B cell (primary cell): ENCODE measurements around the gene TRABD2B. TPM values are rescaled to one million over a fixed set of nuclear protein-coding genes. Genes with fewer than 3 reads are reported as not detected.

Experiments used
- ATAC-seq: fragments of 200-7000 bp; cut with Tn5 transposase; one replicate; pipeline ENCODE4 v1.10.0; 2021; ENCODE audit warnings: low read depth, mild to moderate bottlenecking, moderate number of reproducible peaks, moderate library complexity
- CTCF ChIA-PET: fragments of 350-600 bp; sonication (Branson Sonifier 250); formaldehyde crosslinking; loops from one replicate; lab custom pipeline; 2021; ENCODE audit warnings: antibody characterized with exemption, inconsistent platforms; lab: Charles Lee
- POLR2A ChIA-PET: fragments of 350-600 bp; sonication (Branson Sonifier 250); formaldehyde crosslinking; loops from one replicate; lab custom pipeline; 2021; ENCODE audit warnings: antibody characterized with exemption; lab: Charles Lee
- DNase-seq: peaks from one replicate; pipeline ENCODE4 v3.0.0; 2013
- H2AFZ ChIP-seq: 2 replicates; pipeline ENCODE4 v1.6.1; 2012; ENCODE audit warnings: mild to moderate bottlenecking, low read depth, low read length; ENCODE audit not compliant: insufficient read depth, poor library complexity, severe bottlenecking
- H3K27ac ChIP-seq, 2 donors: 1 replicate in 1 of 2; 2 replicates in 1 of 2; pipeline ENCODE4 v1.5.1; 2012 to 2013; ENCODE audit warnings: low read length in 2 of 2, mild to moderate bottlenecking in 2 of 2, moderate library complexity in 1 of 2
- H3K27me3 ChIP-seq, 4 experiments: fragments of 200-600 bp in 1 of 4; sonication (generic) in 1 of 4; replicated peaks in 1 of 4; 1 replicate in 2 of 4; 2 replicates in 2 of 4; pipeline versions ENCODE4 v1.6.1 to v1.7.0; 2013 to 2016; ENCODE audit warnings: low read length in 3 of 4, mild to moderate bottlenecking in 2 of 4, mixed read lengths in 1 of 4, moderate library complexity in 1 of 4; ENCODE audit not compliant: insufficient read depth in 4 of 4, control insufficient read depth in 3 of 4; ENCODE audit errors: control extremely low read depth in 1 of 4
- H3K36me3 ChIP-seq, 2 experiments: replicated peaks in 1 of 2; 1 replicate in 1 of 2; 2 replicates in 1 of 2; pipeline versions ENCODE4 v1.6.1 to v1.7.1; 2013; ENCODE audit warnings: low read length in 1 of 2; ENCODE audit not compliant: insufficient read depth in 2 of 2, control insufficient read depth in 1 of 2; ENCODE audit errors: control extremely low read depth in 1 of 2, extremely low read depth in 1 of 2
- H3K4me1 ChIP-seq, 2 donors: fragments of 200-600 bp in 1 of 2; sonication (generic) in 1 of 2; 1 replicate in 1 of 2; 2 replicates in 1 of 2; pipeline versions ENCODE4 v1.5.1 to v1.6.1; 2013 to 2017; ENCODE audit warnings: low read length in 2 of 2; ENCODE audit not compliant: control insufficient read depth in 2 of 2, insufficient read depth in 2 of 2
- H3K4me2 ChIP-seq: replicated peaks from 2 replicates; pipeline ENCODE3; 2012; ENCODE audit warnings: mild to moderate bottlenecking, low read depth, low read length; ENCODE audit not compliant: poor library complexity, severe bottlenecking
- H3K4me3 ChIP-seq, 5 experiments: fragments of 200-600 bp in 1 of 5; sonication (generic) in 1 of 5; 1 replicate in 3 of 5; 2 replicates in 2 of 5; pipeline versions ENCODE4 v1.5.1 to v1.7.0; 2011 to 2016; ENCODE audit warnings: low read length in 4 of 5, mild to moderate bottlenecking in 4 of 5, low read depth in 2 of 5, control low read depth in 1 of 5, moderate library complexity in 1 of 5; ENCODE audit not compliant: insufficient read depth in 1 of 5; ENCODE audit errors: control extremely low read depth in 1 of 5, extremely low read depth in 1 of 5
- H3K79me2 ChIP-seq: fragments of 200-600 bp; sonication (generic); one replicate; pipeline ENCODE4 v1.6.0; 2016; ENCODE audit warnings: low read length; ENCODE audit not compliant: control insufficient read depth, insufficient read depth
- H3K9ac ChIP-seq: fragments of 200-600 bp; sonication (generic); 2 replicates; pipeline ENCODE4 v1.6.1; 2017; ENCODE audit warnings: mild to moderate bottlenecking, low read length, moderate library complexity
- H3K9me3 ChIP-seq, 3 donors: one replicate each; pipeline versions ENCODE4 v1.6.1 to v1.7.1; 2013; ENCODE audit warnings: low read length in 2 of 3; ENCODE audit not compliant: control insufficient read depth in 2 of 3, insufficient read depth in 1 of 3; ENCODE audit errors: control extremely low read depth in 1 of 3
- H4K20me1 ChIP-seq: 2 replicates; pipeline ENCODE4 v1.6.0; 2012; ENCODE audit warnings: mild to moderate bottlenecking, low read length; ENCODE audit not compliant: insufficient read depth, control insufficient read depth, poor library complexity, severe bottlenecking
- H3K27ac Mint-ChIP-seq: one replicate; pipeline ENCODE4 v1.8.0; 2021; ENCODE audit warnings: mixed read lengths
- H3K27me3 Mint-ChIP-seq: one replicate; pipeline ENCODE4 v1.8.0; 2021; ENCODE audit warnings: mixed read lengths
- H3K4me1 Mint-ChIP-seq: one replicate; pipeline ENCODE4 v1.8.0; 2021; ENCODE audit warnings: mixed read lengths
- H3K4me3 Mint-ChIP-seq: one replicate; pipeline ENCODE4 v1.8.0; 2021; ENCODE audit warnings: mixed read lengths
- H3K9me3 Mint-ChIP-seq: one replicate; pipeline ENCODE4 v1.8.0; 2022; ENCODE audit warnings: mixed read lengths; ENCODE audit not compliant: insufficient read depth
- CTCF ChIP-seq: fragments of 200-600 bp; IDR thresholded peaks from one replicate; pipeline ENCODE4 v1.8.0; 2022; ENCODE audit warnings: antibody characterized with exemption, mild to moderate bottlenecking
- EZH2 ChIP-seq: IDR thresholded peaks from 2 replicates; pipeline ENCODE4 v1.6.1; 2012; ENCODE audit warnings: borderline replicate concordance, low read depth, mild to moderate bottlenecking, moderate library complexity, low read length; ENCODE audit not compliant: insufficient read depth, poor library complexity, severe bottlenecking
- WGBS: methylation state at CpG from one replicate; pipeline ENCODE4 v1.1.5; 2013; ENCODE audit warnings: missing lambda C conversion rate; ENCODE audit not compliant: insufficient coverage; 5-methylcytosine and 5-hydroxymethylcytosine counted together
- intact Hi-C: fragments of 100-400 bp; cut with micrococcal nuclease; formaldehyde crosslinking; loops from one replicate; pipeline ENCODE4 v1.10.0; 2022
- polyA plus RNA-seq: library from polyadenylated mRNA; depleted of rRNA; stranded (reverse); fragments of >200 nt; gene quantifications from 2 replicates; pipeline ENCODE4 v1.2.3, GENCODE V29; 2012
- total RNA-seq, 2 donors: library from RNA; stranded (reverse); fragments of 120-200 nt in 1 of 2; gene quantifications; 1 replicate in 1 of 2; 2 replicates in 1 of 2; pipeline versions ENCODE4 v1.2.3 to v1.2.4, GENCODE V29; 2013 to 2022

The TRABD2B gene
- total and polyA plus RNA-seq, 2 donors (not counting 1 experiment from before 2014, with no cell fraction given): not detected

DNA sequence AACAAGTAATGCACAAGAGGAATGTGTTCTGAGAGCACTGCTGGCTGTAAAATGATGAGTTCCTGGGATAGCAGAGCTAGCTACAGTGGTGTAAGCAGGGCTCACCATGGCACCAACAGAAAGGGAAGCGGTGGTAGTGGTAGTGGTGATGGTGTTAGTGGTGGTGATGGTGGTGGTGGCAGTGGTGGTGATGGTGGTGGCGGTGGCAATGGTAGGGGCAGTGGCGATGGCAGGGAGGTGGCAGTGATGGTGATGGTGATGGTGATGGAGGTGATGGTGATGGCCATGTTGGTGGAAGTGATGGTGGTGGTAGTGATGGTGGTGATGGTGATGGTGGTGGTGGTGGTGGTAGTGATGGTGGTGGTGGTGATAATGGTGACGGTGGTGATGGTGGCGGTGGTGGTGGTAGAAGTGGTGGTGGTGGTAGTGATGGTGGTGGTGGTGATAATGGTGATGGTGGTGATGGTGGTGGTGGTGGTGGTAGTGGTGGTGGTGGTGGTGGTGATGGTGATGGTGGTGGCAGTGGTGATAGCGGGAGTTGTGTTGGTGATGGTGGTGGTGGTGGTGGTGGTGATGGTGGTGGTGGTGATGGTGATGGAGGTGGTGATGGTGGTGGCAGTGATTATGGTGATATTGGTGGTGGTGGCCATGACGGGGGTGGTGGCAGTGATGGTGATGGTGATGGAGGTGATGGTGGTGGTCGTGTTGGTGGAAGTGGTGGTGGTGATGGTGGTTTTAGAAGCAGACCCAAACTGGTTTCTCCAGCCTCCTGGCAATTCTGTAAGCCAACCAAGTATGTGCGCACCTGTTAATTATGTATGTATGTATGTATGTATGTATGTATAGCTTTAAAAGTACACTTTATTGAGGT lies 254.1 kb downstream of the TRABD2B start:
- H3K9me3 Mint-ChIP-seq: peaks cover 3% of the 10 kb centered on the region
- no peaks in the 10 kb centered on the region for H4K20me1 ChIP-seq
- ChIA-PET CTCF (no interaction called here), POLR2A (no interaction called here)
- peaks cover 0 to 13% (median 7%) of the 10 kb centered on the region in 4 experiments for H3K27me3 ChIP-seq
- no peaks in the 10 kb centered on the region for H3K4me1 ChIP-seq
- peaks cover 41% of the 10 kb centered on the region for H3K27me3 Mint-ChIP-seq
- TF ChIP-seq CTCF (no peak), EZH2 (no peak)
- 87% methylated on average over 8 of the region's 9 CpGs for WGBS
- DNase-seq (no peak), ATAC-seq (no peak)
- H3K27ac Mint-ChIP-seq: no peak overlapping the region
- H3K79me2 ChIP-seq: no peaks in the 10 kb centered on the region
- no peak overlapping the region for H3K4me3 ChIP-seq
- no peak overlapping the region for H3K4me3 Mint-ChIP-seq
- H3K9ac ChIP-seq: no peak overlapping the region
- intact Hi-C loops: no loop called here
- H3K27ac ChIP-seq: no peak overlapping the region
- no peaks in the 10 kb centered on the region for H3K36me3 ChIP-seq
- H2AFZ ChIP-seq: no peak overlapping the region
- H3K9me3 ChIP-seq: no peaks in the 10 kb centered on the region
- no peaks in the 10 kb centered on the region for H3K4me1 Mint-ChIP-seq
- no peak overlapping the region for H3K4me2 ChIP-seq

GRCh38 chr1:47738560-47739182 lies 258.5 kb downstream of the TRABD2B start:
- Histone ChIP-seq H3K4me1 (no peaks in the 10 kb centered on the region), H2AFZ (no peak overlapping the region), H3K9ac (no peak overlapping the region), H3K9me3 (no peaks in the 10 kb centered on the region), H3K36me3 (no peaks in the 10 kb centered on the region), H3K4me3 (no peak overlapping the region), H3K27ac (no peak overlapping the region), H4K20me1 (no peaks in the 10 kb centered on the region), H3K79me2 (no peaks in the 10 kb centered on the region), H3K4me2 (no peak overlapping the region), H3K27me3 (peaks cover 0 to 27% (median 7%) of the 10 kb centered on the region in 4 experiments)
- Mint-ChIP-seq H3K4me3 (no peak overlapping the region), H3K27ac (no peak overlapping the region), H3K4me1 (no peaks in the 10 kb centered on the region), H3K9me3 (peaks cover 3% of the 10 kb centered on the region), H3K27me3 (peaks cover 47% of the 10 kb centered on the region)
- POLR2A ChIA-PET: no interaction called here
- ATAC-seq: no peak
- TF ChIP-seq EZH2 (no peak), CTCF (peak; percentile 21)
- WGBS: 52% methylated on average over 6 of the region's 8 CpGs
- intact Hi-C loops: no loop called here
- CTCF ChIA-PET: interaction anchor here (1.8 kb wide), 1 partner anchor 12 kb away, joined by 13 read pairs; no protein-coding TSS in a partner anchor
- no peak for DNase-seq
